NCI-H187 treated with DMSO at 0.1 percent for 48 hours (cell line): Measurements from ENCODE around the gene CCDC177.
A peak's percentile ranks its signal among the peaks of the same experiment; 100 is the strongest.
"Not testable (repeated sequence)": the region's sequence is repeated elsewhere in the genome, so short reads cannot be mapped to it uniquely, and the experiment has no call there.

Experiments
- DNase-seq: peaks from one replicate; lab custom pipeline; 2025; lab: John Stamatoyannopoulos, UW

CCDC177 gene

DNA sequence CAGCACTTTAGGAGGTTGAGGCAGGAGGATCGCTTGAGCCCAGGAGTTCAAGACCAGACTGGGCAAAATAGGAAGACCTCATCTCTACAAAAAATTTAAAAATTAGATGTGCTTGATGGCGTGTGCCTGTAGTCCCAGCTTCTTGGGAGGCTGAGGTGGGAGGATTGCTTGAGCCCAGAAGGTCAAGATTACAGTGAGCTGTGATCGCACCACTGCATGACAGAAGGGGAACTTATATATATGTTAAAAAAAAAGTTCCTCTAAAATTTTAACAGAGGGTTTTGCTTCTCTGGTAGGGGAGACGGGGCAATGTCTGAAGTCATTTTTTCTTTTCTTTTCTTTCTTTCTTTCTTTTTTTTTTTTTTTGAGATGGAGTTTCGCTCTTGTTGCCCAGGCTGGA, 24.8 kb upstream of the CCDC177 start:
- DNase-seq = not testable (repeated sequence)

DNA sequence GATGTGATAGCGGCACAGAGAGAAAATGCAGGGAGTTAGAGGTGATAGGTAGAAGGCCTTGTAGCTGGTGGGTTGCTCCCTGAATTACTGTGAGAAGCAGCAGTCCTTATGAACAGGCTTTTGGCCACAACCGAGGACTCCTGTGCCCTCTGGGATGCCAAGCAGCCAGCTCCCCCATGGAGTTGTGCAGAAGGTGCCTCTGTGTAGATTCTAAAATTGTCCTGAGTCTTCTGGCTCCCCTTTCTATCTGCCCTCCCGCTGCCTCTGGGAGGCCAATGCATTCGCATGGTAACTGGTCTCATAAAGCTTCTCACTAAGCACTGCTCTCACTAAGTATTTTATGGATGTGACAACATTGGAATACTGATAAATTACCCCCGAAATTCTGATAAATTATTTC, 20.7 kb upstream of the CCDC177 start:
- DNase-seq = no peak

DNA sequence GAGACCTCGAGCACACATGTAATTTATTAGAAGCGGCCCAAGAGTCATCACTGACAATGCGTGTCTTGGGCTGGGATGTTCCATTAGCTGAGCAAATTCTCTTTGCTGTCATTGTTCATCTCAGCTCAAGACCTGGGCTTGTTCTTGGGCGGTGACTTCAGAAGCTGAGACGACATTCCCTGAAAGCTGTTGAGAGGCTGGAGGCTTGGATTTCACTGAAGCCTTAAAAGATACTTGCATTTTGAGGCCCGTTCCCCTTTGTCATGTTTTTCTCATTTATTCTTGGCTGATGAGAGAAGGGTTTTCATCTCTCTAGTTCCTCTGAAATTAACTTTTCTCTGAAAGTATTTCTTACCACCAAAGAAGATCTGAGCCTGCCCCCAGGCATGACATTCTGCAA, 20.2 kb upstream of the CCDC177 start:
- no peak for DNase-seq

DNA sequence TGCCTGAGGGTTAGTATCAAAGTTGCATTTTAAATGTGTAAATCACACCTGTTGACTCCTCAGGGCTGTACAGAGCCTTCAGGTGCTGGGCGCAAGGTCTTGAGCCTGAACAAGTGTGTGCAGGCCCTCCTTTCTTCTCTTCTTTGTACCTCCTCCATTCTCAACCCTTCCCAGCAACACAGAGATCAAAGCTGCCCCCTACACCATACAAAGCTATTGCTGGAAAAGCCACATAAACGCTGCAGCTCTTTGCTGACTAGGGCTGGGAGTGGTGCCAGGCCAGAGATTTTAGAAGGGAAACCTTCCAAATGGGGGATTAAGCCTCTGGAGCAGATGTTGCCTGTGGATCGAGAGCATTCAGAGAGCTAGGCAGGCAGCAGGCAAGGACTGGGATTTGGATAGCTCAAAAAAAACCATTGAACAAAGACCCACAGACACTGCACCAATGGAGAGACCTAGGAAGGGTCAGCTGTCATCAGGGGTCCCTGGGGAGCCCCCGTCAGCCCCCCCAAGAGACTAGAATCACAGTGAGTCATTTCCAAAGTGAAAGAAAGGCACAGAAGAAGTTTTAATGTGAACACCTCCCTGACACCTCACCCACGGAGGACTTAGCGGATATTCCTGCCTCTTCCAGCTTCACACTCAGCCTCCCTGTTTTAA, 18.5 kb upstream of the CCDC177 start:
- DNase-seq = no peak

DNA sequence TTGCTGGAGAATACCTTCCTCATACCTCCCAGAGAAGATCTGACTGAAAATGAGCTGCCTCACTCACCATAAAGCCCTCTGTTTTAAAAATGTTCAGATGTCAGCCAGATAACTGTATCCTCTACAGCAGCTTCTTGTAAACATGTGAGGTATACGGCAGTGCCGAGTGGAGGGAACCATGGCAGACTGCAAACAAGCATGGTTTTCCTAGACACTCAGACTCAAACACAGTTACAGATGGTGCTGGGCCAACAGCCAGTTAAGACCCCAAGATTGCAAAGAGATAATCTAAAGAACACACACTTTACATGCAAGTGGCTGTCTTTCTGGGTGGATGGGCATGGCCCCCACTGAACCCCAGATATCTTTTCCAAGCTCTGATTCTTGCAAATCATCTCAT, 16.6 kb upstream of the CCDC177 start:
- DNase-seq = no peak

DNA sequence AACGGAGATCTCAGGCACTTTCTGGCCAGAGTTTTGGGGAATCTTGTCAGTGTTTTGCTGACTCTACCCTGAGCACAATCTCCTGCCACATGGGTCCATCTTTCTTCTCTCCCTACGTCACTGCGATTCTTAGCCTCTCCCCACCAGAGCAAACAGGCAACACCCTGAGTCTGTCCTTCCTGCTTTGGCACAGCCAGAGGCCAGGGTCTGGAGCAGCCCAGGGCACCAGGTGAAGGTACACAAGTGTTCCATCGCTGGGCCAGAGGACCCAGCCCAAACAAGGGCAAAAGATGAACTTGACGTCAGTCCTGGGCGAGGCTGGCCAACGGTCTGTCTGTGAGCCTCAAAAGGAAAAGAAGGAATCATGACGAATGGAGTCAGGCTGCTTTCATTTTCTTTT, 12.7 kb upstream of the CCDC177 start:
- DNase-seq = no peak

DNA sequence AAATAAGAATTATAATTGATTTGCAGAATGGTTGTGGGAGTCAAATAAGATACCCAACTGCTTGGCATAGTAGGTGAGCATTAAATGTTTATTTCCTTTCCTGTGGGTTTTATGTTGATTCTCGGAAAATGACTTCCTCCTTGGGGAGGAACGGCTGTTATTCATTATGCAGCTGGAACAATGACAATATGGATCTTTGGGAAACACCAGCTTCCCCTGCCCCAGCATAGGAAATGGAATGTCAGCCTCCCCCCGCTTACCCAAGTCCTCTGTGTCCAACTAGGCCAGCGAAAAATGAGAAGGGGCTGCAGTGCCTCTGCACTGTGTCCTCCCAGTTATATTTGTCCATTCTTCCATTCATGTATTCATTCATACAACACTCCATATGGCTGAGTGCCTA, 11.7 kb upstream of the CCDC177 start:
- DNase-seq = no peak

DNA sequence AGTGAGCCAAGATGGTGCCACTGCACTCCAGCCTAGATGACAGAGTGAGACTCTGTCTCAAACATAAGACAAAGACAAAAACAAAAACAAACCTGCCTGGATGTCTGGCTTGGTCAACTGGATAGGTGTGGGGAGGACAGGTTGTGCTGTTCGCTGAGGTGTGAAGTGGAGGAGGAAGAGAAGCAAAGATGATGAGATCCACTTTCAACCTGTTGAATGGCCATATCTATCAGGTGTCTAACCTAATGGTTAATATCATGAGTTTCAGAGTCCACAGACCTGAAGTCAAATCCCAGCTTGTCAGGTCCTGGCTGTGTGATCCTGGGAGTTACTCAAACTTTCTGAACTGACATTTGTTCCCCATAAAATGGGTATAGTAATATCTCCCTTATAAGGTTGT, 9.7 kb upstream of the CCDC177 start:
- no peak for DNase-seq

DNA sequence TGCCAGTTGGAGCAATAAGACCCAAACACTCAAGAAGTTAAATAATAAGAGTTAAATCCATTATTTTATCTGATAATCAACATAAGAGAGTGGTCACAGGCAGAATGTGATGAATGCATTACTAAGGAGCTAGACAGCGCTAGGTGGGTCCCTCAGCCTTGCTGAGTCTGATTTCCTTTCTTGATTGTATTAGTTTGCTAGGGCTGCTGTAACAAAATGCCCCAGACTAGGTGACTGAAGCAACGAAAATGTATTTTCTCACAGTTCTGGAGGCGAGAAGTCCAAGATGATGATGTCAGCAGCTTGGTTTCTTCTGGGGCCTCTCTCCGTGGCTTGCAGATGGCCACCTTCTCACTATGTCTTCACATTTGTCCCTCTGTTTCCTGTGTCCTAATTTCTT, 8.2 kb upstream of the CCDC177 start:
- no peak for DNase-seq

DNA sequence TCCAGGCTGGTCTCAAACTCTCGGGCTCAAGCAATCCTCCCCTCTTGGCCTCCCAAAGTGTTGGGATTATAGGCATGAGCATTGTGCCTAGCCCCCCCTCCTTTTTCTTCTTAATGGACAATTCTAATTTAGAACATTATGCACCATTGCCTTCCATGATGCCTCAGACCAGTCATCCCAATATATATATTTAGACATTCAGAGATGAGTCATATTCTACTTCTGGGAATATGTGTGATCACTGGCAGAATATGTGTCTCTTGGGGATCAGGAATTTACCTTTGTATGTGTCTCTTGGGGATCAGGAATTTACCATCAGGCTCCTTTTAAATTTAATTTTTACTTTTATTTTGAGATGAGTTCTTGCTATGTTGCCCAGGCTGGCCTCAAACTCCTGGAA, 7.5 kb upstream of the CCDC177 start:
- no peak for DNase-seq

DNA sequence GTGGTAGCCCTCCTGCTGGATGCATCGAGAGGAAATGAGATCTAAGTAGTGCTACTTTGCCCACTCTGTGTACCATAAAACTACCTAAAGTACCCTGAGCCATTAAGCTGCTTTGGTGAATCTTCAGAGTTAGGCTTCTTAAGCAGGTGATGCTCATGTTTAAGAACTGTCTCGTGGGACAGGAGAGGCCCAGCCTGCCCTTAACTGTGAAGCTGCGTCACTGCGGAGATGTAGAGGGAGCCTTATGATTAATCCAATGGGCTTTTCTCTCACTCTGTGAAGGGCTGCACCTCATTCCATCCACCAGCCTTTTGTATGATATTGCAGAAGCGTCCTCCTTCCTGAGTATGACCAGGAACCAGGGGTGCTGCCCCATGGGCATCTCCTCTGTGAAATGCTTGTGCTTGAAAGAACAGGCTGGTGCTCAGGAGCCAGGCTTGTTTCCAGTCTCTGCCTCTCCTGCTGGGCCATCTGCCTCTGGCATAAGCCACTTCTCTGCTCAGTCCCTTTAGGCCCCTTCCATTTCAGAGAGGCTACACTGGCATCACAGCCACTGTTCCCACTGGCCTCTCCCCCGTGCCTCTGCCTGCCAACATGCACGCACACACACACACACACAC, 6.8 kb upstream of the CCDC177 start:
- no peak for DNase-seq

DNA sequence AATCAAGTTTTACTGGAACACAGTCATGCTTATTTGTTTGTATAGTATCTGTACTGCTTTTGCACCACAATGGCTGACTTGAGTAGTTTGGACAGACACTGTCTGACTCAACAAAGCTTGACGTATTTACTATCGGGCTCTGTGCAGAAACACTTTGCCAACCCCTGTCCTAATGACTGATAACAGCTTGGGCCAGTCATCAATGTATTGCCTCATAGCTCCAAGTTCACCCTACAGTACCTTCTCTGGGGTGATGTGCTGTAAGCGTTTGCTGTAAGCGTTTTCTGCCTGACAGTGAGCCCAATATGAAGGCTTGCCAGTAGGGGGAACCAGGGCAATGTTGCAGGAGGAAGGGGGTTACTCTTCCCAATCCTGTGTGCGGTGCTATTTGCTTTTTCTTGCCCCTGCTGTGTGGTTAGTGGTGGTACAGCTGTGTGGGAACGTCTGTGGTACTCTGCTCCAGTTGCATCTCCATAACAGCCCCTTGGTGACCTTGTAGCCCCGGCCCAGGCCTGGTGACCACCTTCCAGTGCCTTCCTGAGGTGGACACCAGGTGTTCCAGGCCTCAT, 5.4 kb upstream of the CCDC177 start:
- no peak for DNase-seq

DNA sequence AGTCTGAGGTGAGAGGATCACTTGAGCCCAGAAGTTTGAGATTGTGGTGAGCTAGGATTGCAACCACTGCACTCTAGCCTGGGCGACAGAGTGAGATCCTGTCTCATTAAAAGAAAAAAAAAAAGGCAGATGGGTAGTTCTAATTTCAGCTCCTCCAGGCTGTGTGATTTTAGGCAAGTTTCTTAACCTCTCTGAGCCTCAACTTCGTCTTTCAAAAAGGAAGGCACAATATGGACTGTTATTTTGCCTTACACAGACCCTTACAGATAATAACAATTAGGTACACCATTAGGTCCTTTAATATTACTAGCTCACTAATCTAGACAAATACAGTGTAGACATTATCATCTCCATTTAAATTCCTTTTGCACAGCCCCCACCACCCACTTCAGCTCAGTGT, 4.8 kb upstream of the CCDC177 start:
- no peak for DNase-seq

DNA sequence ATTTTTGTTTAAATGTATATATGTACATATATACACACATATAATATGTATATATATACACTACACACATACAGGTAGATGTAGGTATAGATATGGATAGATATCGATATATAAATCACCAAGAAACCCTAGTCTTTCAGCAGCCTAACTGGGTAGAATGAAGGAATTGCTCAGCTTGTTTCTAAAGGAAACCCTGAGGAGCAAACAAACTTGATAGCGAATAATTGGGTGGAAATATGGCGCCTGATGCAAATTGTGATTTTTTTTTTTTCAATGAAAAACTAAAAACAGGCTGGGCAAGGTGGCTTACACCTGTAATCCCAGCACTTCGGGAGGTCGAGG, 254 bp upstream of the CCDC177 start:
- DNase-seq = no peak

DNA sequence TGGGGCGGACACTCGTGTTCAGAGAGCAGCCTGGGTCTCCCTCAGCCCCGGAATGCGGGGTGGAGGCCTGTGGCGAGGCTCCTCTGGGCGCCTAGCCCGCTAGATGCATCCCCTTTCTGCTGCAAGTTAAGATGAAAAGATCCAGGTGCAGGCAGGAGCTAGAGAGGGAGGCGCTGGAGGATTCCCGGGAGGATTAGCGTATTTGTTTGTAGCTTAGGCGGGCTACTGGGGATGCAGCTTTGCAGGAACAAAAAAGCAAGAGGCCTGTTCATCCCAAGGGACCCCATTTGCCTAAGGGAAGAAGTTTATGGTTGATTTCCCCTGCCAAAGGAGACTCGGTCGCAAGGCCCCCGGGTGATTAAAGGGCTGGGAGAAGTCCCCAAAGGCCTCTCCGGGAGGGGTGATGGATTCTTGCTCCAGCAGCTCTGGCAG, 824 bp downstream of the CCDC177 start:
- peak; percentile 68 for DNase-seq

DNA sequence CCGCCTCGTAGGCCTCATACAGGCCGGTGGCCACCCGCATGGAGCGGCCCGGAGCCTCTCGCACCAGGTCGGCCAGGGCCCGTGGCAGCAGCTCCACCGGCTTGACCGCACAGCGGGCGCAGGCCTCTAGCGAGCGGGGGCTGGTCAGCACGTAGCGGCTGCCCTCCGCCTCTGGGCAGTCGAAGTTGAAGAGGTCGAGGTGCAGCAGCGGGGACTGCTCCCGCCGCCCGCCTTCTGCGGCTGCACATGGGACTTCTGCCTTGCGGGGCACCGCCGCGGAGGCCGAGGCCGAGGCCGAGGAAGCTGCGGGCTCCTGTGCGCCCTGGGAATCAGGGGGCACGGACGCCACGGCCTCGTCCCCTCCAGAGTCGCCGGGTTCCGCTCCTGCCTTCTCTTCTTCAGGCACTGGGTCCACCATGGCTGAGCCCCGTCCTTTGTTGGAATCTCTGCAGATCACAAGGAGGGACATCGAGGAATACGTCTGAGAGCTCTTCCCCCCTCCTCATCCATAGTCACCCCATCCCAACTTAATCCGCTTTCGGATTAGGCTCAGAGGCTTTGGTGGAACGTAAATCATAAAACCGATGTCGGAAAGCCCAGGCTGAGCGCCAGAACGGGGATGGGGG, 1.4 kb downstream of the CCDC177 start:
- no peak for DNase-seq

DNA sequence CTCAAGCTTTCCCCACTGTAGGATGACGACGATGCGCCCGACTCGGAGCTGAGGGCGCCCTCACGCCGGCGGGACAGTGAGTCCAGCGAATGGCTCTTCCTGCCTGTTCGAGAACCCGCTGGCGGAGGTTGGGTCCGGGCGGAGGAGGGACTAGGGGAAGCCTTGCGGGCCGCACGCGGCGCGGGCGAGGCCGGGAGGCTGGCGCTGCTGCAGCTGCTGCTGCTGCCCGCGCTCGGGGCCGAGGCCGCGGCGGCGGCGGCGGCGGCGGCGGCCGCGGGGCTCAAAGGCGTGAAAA, 1.9 kb downstream of the CCDC177 start:
- no peak for DNase-seq

DNA sequence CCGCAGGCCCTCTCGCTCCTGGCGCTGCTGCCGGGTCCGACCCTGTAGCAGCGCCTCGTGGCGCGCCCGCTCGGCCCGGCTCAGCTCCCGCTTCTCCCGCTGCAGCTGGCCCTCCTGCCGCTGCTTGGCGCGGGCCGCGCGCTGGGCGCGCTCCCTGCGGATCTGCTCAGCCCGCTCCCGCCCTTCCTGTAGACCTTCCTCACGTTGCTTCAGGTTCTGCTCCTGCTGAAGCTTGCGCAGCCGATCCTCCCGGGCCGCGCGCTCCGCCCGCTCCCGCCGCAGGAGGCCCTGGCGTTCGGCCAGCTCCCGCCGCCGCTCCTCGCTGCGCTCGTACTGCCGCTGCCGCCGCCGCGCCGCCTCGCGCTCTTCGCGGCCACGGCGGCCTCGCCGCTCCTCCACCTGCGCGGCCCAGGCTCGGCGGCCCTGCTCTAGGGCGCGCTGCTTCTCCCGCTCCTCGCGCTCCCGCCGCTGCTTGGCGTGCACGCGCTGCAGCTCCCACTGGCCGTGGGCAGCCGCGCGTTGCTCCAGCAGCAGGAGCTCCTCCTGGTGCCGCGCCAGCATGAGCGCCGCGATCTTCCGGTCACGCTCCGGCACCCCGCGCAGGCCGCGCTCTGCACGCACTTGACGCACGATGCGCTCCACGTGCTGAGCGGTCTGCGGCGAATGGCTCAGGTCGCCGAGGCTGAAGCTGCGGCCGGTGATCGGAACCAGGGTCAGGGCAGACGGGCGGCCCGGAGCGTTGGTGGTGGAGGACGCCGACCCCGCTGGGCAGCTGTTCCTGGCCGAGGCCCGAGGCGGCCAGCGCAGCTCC, 2.4 kb downstream of the CCDC177 start:
- DNase-seq = no peak

DNA sequence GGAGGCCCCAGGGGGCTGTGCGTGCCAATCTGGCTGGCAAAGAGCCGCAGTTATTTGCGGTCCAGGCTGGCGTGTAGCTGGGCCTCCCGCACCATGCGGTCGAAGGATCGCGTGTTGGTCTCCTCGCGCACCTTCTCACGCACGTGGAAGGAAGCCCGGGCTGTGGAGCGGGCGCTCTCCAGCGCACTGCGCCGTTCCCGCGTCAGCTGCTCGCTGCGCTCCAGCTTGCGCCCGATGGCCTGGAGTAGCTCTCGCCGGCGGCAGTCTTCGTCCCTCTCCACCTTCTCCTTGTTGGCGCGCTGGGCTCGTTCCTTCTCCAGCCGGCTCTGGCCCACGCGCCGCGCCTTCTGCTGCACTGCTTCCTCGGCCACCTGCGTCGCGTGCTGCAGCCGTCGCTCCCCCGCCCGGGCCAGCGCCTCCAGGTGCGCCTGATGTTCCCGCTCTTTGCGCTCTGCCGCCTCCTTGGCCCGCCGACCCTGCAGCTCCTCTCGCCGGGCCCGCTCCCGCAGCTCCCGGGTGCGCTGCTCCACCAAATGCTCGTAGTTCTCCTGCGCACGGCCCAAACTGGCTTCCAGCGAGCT, 3.1 kb downstream of the CCDC177 start:
- no peak for DNase-seq

DNA sequence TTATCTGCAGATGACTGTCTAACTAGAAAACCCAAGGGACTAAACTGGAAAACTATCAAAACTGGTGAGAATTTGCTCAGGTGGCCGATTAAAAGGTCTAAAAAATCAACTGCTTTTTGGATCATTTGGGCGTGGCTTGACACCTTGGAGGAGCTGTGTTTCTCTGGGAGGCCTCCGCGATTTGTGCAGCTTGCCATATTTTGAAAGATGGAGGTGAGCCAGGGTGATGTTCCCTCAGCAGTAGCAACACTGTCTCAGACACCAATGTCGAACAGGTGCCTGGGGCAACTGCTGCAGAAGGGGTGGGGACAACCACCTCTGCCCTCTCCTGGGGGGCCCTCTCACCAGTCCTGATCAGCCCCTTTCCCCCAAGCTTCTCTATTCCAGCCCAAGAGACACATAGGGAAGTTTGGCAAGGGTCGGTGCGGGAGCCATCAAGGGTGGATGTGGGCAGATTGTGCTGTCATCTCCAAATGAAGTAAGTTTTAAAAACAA, 3.8 kb downstream of the CCDC177 start:
- DNase-seq = no peak

DNA sequence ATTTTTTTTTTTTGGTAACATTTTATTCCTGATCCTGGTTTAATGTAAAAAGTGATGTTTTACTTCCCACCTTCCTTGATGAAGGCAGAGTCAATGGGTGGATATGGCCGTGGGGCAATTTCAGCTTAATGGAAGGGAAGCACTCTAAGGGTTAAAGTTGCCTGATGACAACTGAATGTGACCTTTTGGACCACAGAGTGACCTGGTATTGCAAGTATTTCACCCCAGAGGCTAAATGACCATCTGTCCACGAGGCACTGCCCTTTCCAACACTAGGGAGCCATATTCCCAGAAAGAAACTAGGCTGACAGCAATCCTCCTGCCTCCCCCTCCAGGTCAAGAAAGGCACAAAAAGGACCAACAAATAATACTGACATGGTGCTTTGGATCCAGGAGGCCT, 4.8 kb downstream of the CCDC177 start:
- DNase-seq = no peak

DNA sequence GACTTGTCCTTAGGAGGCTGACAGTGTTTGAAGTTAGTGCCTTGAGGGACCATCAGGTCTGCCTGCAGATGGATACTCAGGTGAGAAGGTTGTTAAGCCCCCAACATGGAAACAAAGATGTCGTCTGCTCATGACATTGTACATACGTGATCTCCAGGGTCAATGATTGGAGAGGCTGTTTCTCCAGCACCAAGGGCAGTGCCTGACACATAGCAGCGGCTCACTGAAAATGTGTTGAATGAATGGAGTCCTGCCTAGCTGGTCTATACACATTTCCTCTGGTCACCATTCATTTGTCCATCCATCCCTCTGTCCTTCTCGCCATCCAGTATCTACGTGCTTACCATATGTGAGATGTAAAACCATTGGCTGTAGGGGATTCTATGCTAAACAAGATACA, 7.1 kb downstream of the CCDC177 start:
- no peak for DNase-seq
